SH-SY5Y (cell line): ENCODE data around the gene ERG28.

ENCODE experiments used
- GATA2 ChIP-seq: IDR thresholded peaks from 2 replicates; pipeline ENCODE4 v1.6.1; 2011; ENCODE audit warnings: mild to moderate bottlenecking, low read depth, low read length
- GATA3 ChIP-seq: IDR thresholded peaks from 2 replicates; pipeline ENCODE4 v1.6.1; 2011; ENCODE audit warnings: low read depth, mild to moderate bottlenecking, low read length, moderate library complexity

The ERG28 gene

GRCh38 chr14:75660630-75661498 is at the start of gene ERG28, which contains the start of gene TTLL5:
Gene ERG28, minus strand, starts transcription at chr14:75660876. Its CDS starts 3,374 bp downstream, at chr14:75657502.
Gene TTLL5, plus strand, starts transcription at chr14:75661246. Its CDS starts 1,904 bp downstream, at chr14:75663150.
- TF ChIP-seq GATA2 (no peak), GATA3 (no peak)

GRCh38 chr14:75709207-75709812 is 48.6 kb upstream of the ERG28 start:
- TF ChIP-seq GATA2 (no peak), GATA3 (no peak)

- TF ChIP-seq GATA3: no peak
- TF ChIP-seq GATA2: no peak
These were observed 44.3 kb upstream of the ERG28 start for GRCh38 chr14:75705014-75705413.

GRCh38 chr14:75703467-75703866 is 42.8 kb upstream of the ERG28 start:
- TF ChIP-seq GATA3 (no peak), GATA2 (no peak)

- no peak for TF ChIP-seq GATA3
- no peak for TF ChIP-seq GATA2
These were observed 42.1 kb upstream of the ERG28 start for GRCh38 chr14:75702616-75703261.

GRCh38 chr14:75702122-75702521 is 41.4 kb upstream of the ERG28 start:
- TF ChIP-seq GATA3: no peak
- TF ChIP-seq GATA2: no peak

- TF ChIP-seq GATA3 (no peak), GATA2 (no peak)
These were observed 39.6 kb upstream of the ERG28 start for GRCh38 chr14:75700295-75700694.

GRCh38 chr14:75699331-75699730 is 38.7 kb upstream of the ERG28 start:
- no peak for TF ChIP-seq GATA2
- no peak for TF ChIP-seq GATA3

GRCh38 chr14:75697918-75698317 is 37.2 kb upstream of the ERG28 start:
- no peak for TF ChIP-seq GATA2
- TF ChIP-seq GATA3: no peak

- TF ChIP-seq GATA3: no peak
- no peak for TF ChIP-seq GATA2
These were observed 36.7 kb upstream of the ERG28 start for GRCh38 chr14:75697386-75697785.

GRCh38 chr14:75690010-75690409 is 29.3 kb upstream of the ERG28 start:
- no peak for TF ChIP-seq GATA3
- no peak for TF ChIP-seq GATA2

- TF ChIP-seq GATA3 (no peak), GATA2 (no peak)
These were observed 28.3 kb upstream of the ERG28 start for GRCh38 chr14:75689012-75689411.

GRCh38 chr14:75685910-75686309 is 25.2 kb upstream of the ERG28 start:
- TF ChIP-seq GATA2 (no peak), GATA3 (no peak)

- TF ChIP-seq GATA2: no peak
- no peak for TF ChIP-seq GATA3
These were observed 14.7 kb upstream of the ERG28 start for GRCh38 chr14:75675265-75675960.
